Heart right ventricle (tissue), 16 donors: ENCODE results near the gene PDE4D. TPM values are rescaled to one million over a fixed set of nuclear protein-coding genes. Genes with fewer than 3 reads are reported as not detected.

Source experiments
- ATAC-seq, 8 donors: fragments of 200-7000 bp; cut with Tn5 transposase; one replicate each; pipeline ENCODE4 v1.9.1; 2020; ENCODE audit warnings: mild to moderate bottlenecking in 8 of 8, moderate library complexity in 8 of 8, moderate number of reproducible peaks in 1 of 8
- DNase-seq, 2 donors: peaks; one replicate each; pipeline ENCODE4 v3.0.0-alpha.2; 2020
- H3K27ac ChIP-seq, 10 donors: fragments of 200-600 bp; sonication (generic) in 2 of 10; one replicate each; pipeline versions ENCODE4 v1.5.0 to v1.8.0; 2020 to 2022; ENCODE audit warnings: mild to moderate bottlenecking in 3 of 10
- H3K27me3 ChIP-seq, 7 donors: fragments of 200-600 bp; one replicate each; pipeline ENCODE4 v1.8.0; 2021 to 2022; ENCODE audit warnings: mild to moderate bottlenecking in 2 of 7
- H3K36me3 ChIP-seq, 9 donors: fragments of 200-600 bp; sonication (generic) in 1 of 9; one replicate each; pipeline versions ENCODE4 v1.5.0 to v1.8.0; 2020 to 2022; ENCODE audit warnings: mild to moderate bottlenecking in 2 of 9
- H3K4me1 ChIP-seq, 9 donors: fragments of 200-600 bp; sonication (generic) in 1 of 9; one replicate each; pipeline versions ENCODE4 v1.5.0 to v1.8.0; 2020 to 2022; ENCODE audit warnings: mild to moderate bottlenecking in 4 of 9
- H3K4me3 ChIP-seq, 10 donors: fragments of 200-600 bp; sonication (generic) in 2 of 10; one replicate each; pipeline versions ENCODE4 v1.5.0 to v1.8.0; 2020 to 2022; ENCODE audit warnings: mild to moderate bottlenecking in 7 of 10, moderate library complexity in 2 of 10
- H3K9me3 ChIP-seq, 11 donors: fragments of 200-600 bp in 10 of 11; sonication (generic) in 2 of 11; one replicate each; pipeline versions ENCODE4 v1.5.0 to v1.8.0; 2013 to 2022; ENCODE audit warnings: mild to moderate bottlenecking in 2 of 11, control low read depth in 1 of 11, moderate library complexity in 1 of 11
- WGBS, 2 donors: extraction: QIAGEN DNeasy Blood & Tissue Kit; methylation state at CpG; one replicate each; pipeline ENCODE4 v1.1.7; 2013; ENCODE audit warnings: inconsistent platforms in 1 of 2; 5-methylcytosine and 5-hydroxymethylcytosine counted together
- intact Hi-C, 10 donors: fragments of 100-400 bp; cut with DNase I; formaldehyde crosslinking; loops; one replicate each; pipeline versions ENCODE4 v1.11.1 to v1.14.2; 2022
- polyA plus RNA-seq, 2 donors: library from polyadenylated mRNA; stranded (reverse); fragments of 200-250 nt; gene quantifications; one replicate each; pipeline ENCODE4 v1.2.3, GENCODE V29; 2013
- total RNA-seq, 10 donors: library from RNA; stranded (reverse); fragmentation: NEBNext Ultra II Directional in 3 of 10; extraction: Animal tissue kit (Norgen Biotek cat#: 25700) in 3 of 10; gene quantifications; one replicate each; pipeline versions ENCODE4 v1.2.1 to v1.2.4, GENCODE V29; 2021 to 2023
- TF ChIP-seq, protein P1 (sequence below), 9 donors: fragments of 200-600 bp; sonication (generic) in 2 of 9; IDR thresholded peaks; one replicate each; pipeline versions ENCODE4 v1.5.0 to v1.8.0; 2021 to 2022; ENCODE audit warnings: antibody characterized with exemption in 9 of 9, mild to moderate bottlenecking in 5 of 9, moderate library complexity in 1 of 9
- donor health status: Arrhythmogenic right ventricular cardiomyopathy.
- donor health status: ischemic (EF 13 %, LVEDD 7.1; RV severe dilation, severe dysfunction).
- donor health status: healthy with polysubstance abuse.
- donor health status: DM: no; HTN: yes; CAD: no.
- donor health status: DM: no; HTN: no; CAD: no.
- donor health status: ischemic (EF 25% LVEDD 6.9; RV normal size, moderate dysfunction).
- donor health status: ischemic (EF 25% LVEDD 5.7; RV mildly dilated, moderate dysfunction).
- donor health status: healthy.
- donor health status: DM: yes; HTN: yes; CAD: no.
- donor health status: Ischemic cardiomyopathy.
- donor health status: ischemic (EF 35%, LVEDD 5.7; RV mildly dilated, moderate dysfunction).
- donor health status: nonischemic (EF 11% LVEDD 7.7; RV severe dilation, severe dysfunction).
- donor health status: DM: yes; HTN: yes; CAD: no.
- donor health status: PGD.
- donor health status: ischemic (EF 29% LVEDD 5.4; RV normal size, mild dysfunction).
- donor health status: nonischemic (EF 23%, LVEDD 6.1; RV moderate dilation, normal function).

Gene PDE4D
- total and polyA plus RNA-seq, 12 donors = 5.8 to 83.2 (median 39.5) TPM

DNA sequence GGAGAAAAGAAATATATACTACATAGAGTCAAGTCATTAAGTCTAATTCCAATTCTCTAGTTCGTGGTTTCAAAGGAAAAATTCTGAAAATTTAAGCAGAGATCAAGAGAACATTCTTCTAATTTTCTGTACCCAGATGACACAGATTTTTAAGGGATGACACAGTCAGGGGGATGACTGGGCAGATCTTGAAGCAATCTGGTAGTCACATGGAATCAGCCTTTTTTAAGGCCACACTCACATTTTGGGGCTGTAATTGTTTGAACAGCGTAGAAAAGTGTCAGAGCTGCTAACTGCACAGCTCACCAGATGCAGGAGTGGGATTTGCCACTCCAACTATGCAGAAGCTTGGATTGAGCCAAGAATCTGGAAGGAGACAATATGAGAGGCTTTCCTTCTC, 20.4 kb downstream of the PDE4D start:
- intact Hi-C loops = no loop called here
- ATAC-seq (no peak), DNase-seq (no peak)
- Histone ChIP-seq H3K27me3 (no peaks in the 10 kb centered on the region), H3K9me3 (no peaks in the 10 kb centered on the region), H3K4me1 (no peaks in the 10 kb centered on the region), H3K36me3 (no peaks in the 10 kb centered on the region), H3K4me3 (no peak overlapping the region), H3K27ac (no peak overlapping the region)
- TF ChIP-seq, protein P1, sequence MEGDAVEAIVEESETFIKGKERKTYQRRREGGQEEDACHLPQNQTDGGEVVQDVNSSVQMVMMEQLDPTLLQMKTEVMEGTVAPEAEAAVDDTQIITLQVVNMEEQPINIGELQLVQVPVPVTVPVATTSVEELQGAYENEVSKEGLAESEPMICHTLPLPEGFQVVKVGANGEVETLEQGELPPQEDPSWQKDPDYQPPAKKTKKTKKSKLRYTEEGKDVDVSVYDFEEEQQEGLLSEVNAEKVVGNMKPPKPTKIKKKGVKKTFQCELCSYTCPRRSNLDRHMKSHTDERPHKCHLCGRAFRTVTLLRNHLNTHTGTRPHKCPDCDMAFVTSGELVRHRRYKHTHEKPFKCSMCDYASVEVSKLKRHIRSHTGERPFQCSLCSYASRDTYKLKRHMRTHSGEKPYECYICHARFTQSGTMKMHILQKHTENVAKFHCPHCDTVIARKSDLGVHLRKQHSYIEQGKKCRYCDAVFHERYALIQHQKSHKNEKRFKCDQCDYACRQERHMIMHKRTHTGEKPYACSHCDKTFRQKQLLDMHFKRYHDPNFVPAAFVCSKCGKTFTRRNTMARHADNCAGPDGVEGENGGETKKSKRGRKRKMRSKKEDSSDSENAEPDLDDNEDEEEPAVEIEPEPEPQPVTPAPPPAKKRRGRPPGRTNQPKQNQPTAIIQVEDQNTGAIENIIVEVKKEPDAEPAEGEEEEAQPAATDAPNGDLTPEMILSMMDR (IDR thresholded peaks at IDR 0.05) = no peak
- 69 to 76% methylated on average over 2 of the region's 2 CpGs for WGBS, 2 donors

DNA sequence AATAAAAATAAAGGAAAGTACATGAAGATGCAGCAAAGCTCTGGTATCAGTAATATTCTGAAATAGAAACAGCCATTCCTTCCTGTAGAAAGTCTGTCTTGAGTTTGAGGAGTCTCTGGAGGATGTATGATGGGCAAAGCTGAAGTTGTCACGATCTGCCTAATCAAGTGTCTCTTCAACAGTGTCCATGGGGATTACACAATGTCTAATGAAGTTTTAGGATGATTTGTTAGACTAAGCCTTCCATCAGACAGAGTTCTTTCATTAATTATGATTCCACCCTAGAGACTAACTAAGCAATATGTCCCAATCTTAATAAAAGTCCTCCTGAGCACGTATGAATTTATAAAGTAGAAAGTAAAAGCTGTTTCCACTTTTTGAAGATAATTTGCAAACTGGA, 26.9 kb downstream of the PDE4D start:
- H3K36me3 ChIP-seq = no peaks in the 10 kb centered on the region
- TF ChIP-seq, protein P1 (IDR thresholded peaks at IDR 0.05) = no peak
- H3K4me1 ChIP-seq = no peaks in the 10 kb centered on the region
- intact Hi-C loops = no loop called here
- no peak overlapping the region for H3K27ac ChIP-seq
- H3K27me3 ChIP-seq = peaks cover 0 to 4% (median 0%) of the 10 kb centered on the region in 7 donors
- 55 to 57% methylated on average over 2 of the region's 2 CpGs for WGBS, 2 donors
- DNase-seq = no peak
- H3K4me3 ChIP-seq = no peak overlapping the region
- H3K9me3 ChIP-seq = no peaks in the 10 kb centered on the region
- ATAC-seq = no peak

DNA sequence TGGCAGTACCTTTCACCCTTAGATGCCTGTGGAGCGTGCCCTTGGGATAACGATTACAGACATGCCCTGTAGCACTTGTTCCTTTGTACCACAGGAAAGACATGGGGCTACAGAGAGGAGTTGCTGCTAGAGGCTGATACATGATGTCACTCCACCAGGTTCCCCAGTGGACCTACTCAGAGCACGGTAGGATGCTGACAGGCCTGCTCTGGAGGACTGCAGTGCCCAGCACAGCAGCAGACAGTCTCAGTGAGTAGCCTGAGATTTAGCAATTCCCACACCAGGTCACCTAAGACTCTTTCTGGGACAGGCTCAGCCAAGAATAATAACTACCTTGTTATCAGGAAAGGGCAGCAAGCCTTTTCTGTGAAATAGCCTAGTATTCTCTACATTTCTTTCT, 28.8 kb downstream of the PDE4D start:
- intact Hi-C loops = no loop called here
- H3K4me3 ChIP-seq = no peak overlapping the region
- no peaks in the 10 kb centered on the region for H3K36me3 ChIP-seq
- H3K4me1 ChIP-seq = no peaks in the 10 kb centered on the region
- H3K27ac ChIP-seq = no peak overlapping the region
- peaks cover 0 to 2% (median 0%) of the 10 kb centered on the region in 11 donors for H3K9me3 ChIP-seq
- DNase-seq (no peak), ATAC-seq (no peak)
- peaks cover 0 to 4% (median 0%) of the 10 kb centered on the region in 7 donors for H3K27me3 ChIP-seq
- TF ChIP-seq, protein P1 (IDR thresholded peaks at IDR 0.05) = no peak
- 55 to 61% methylated on average over 3 of the region's 3 CpGs for WGBS, 2 donors

DNA sequence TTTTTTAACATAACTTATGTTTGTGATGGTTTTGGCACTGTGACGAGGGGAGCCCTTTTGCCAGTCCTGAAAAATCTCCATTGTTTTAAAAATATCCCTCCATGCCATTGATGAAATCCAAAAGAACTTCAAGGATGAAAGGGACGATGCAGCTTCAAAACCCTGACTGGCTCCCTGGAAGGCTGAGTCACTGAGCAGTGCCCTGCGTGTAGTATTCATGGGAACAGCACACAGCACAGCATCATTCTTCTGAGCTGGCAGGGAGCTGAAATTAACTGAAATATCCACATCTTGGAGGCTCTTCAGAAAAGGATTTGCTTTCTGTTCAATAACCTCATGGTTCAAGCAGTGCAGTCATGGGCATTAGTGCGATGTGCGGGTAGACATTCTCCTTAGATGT, 29.7 kb downstream of the PDE4D start:
- H3K36me3 ChIP-seq = no peaks in the 10 kb centered on the region
- no peak overlapping the region for H3K4me3 ChIP-seq
- H3K4me1 ChIP-seq = no peaks in the 10 kb centered on the region
- H3K9me3 ChIP-seq = peaks cover 0 to 2% (median 0%) of the 10 kb centered on the region in 11 donors
- TF ChIP-seq, protein P1 (IDR thresholded peaks at IDR 0.05) = no peak
- H3K27me3 ChIP-seq = peaks cover 0 to 4% (median 0%) of the 10 kb centered on the region in 7 donors
- no peak for DNase-seq
- intact Hi-C loops = no loop called here
- H3K27ac ChIP-seq = no peak overlapping the region
- ATAC-seq = no peak
- WGBS, 2 donors = 69 to 80% methylated on average over 5 of the region's 5 CpGs
